GM13977 (cell line): ENCODE measurements around the gene PLXDC1.
"Not testable (repeated sequence)": the region's sequence is repeated elsewhere in the genome, so short reads cannot be mapped to it uniquely, and the experiment has no call there.

Experiments used
- DNase-seq: peaks from one replicate; pipeline ENCODE4 v3.0.0; 2012; ENCODE audit warnings: low spot score
- CTCF ChIP-seq: IDR thresholded peaks from 2 replicates; pipeline ENCODE4 v1.5.1; 2012; ENCODE audit warnings: mild to moderate bottlenecking, control low read depth; ENCODE audit not compliant: insufficient read depth; ENCODE audit errors: extremely low read depth, missing control alignments
- in situ Hi-C: fragments of 300-500 bp; cut with MboI; formaldehyde crosslinking; loops from one replicate; pipeline ENCODE4 v1.12.0; 2022; ENCODE audit warnings: low sequenced_read_pairs, low pct_unique_long_range_greater_than_20kb, mixed read lengths, inconsistent platforms; ENCODE audit not compliant: unreplicated experiment

The PLXDC1 gene

GRCh38 chr17:39122991-39123390 lies 28.4 kb downstream of the PLXDC1 start:
- in situ Hi-C loops, result no loop called here
- no peak for DNase-seq
- no peak for TF ChIP-seq CTCF

GRCh38 chr17:39121919-39122318 lies 29.5 kb downstream of the PLXDC1 start:
- in situ Hi-C loops, DNase-seq: not testable (repeated sequence)

- DNase-seq, result peak; percentile 66
- no peak for TF ChIP-seq CTCF
- in situ Hi-C loops, result no loop called here
These were observed 32.6 kb downstream of the PLXDC1 start for GRCh38 chr17:39118674-39119419.

DNA sequence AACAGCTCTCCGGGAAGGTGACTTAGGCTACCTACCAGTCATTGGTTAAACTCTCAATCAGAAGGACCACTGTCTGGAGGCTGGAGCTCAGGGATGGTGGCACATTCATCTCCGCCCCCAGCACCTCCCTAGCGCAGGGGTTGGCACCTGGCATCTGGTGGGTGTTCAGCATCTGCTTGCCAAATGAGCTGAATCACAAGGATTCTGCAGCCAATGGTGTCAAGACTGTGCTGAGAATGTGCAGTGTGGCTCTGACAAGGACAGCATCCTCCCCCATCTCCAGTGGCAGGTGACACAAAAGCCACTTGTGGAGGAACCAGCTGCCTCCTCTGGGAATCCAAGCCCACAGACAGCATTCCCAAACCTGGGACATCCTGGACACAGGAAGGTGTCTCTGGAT lies 35.2 kb downstream of the PLXDC1 start:
- TF ChIP-seq CTCF, result no peak
- DNase-seq, result no peak
- in situ Hi-C loops, result no loop called here

DNA sequence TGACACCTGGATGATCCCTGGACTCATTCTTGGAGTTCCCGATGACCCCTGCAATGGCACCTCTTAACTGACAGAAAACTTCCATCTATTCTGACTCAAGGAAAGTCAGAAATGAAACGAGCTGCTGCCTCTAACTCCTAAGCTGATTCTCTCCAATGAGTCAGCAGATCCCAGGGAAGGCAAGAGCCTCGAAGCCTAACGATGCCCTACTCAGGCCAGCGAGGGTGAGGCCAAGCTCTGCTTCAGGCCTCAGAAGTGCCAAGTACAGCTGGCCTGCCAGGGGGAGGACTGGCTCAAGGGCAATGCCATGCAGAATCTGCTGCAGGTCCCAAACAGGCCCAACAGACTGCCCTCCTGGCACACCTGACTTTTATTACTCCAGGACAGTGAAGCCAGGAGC lies 36.3 kb downstream of the PLXDC1 start:
- no peak for DNase-seq
- no peak for TF ChIP-seq CTCF
- in situ Hi-C loops, result no loop called here

- DNase-seq, result no peak
These were observed 36.7 kb downstream of the PLXDC1 start for GRCh38 chr17:39114723-39115122.

More at GRCh38 chr17:39114723-39115122, 36.7 kb downstream of the PLXDC1 start:
- no peak for TF ChIP-seq CTCF
- in situ Hi-C loops, result no loop called here
